HepG2 (cell line): ENCODE measurements around the gene LRP1B.

Experiments used
- CEBPB ChIP-seq: IDR thresholded peaks from 2 replicates; pipeline ENCODE4 v1.6.1; 2011; ENCODE audit warnings: low read depth, low read length, improper control_type of control experiment, borderline replicate concordance
- CTCF ChIP-seq: sonication (generic); formaldehyde crosslinking; IDR thresholded peaks from 2 replicates; pipeline ENCODE4 v1.5.0; 2020; ENCODE audit warnings: mild to moderate bottlenecking, missing genetic modification reagents, moderate library complexity
- EED ChIP-seq: sonication (generic); formaldehyde crosslinking; IDR thresholded peaks from 2 replicates; pipeline ENCODE4 v1.5.0; 2020; ENCODE audit warnings: mild to moderate bottlenecking, missing genetic modification reagents
- MBNL3 ChIP-seq: fragments of 250-450 bp; sonication (Bioruptor Pico); conservative IDR thresholded peaks from 2 replicates; pipeline ENCODE4 v1.8.0; 2022; ENCODE audit warnings: mild to moderate bottlenecking, inconsistent platforms
- NFYB ChIP-seq: sonication (generic); formaldehyde crosslinking; IDR thresholded peaks from 2 replicates; pipeline ENCODE4 v1.4.0; 2020; ENCODE audit warnings: missing genetic modification reagents
- ZFP62 ChIP-seq: sonication (generic); formaldehyde crosslinking; IDR thresholded peaks from 2 replicates; pipeline ENCODE4 v1.4.0; 2020; ENCODE audit warnings: missing genetic modification reagents
- ZNF335 ChIP-seq: sonication (generic); formaldehyde crosslinking; IDR thresholded peaks from 2 replicates; pipeline ENCODE4 v1.4.0; 2020; ENCODE audit warnings: missing genetic modification reagents

GRCh38 chr2:141967503-141967902 lies 163.3 kb downstream of the LRP1B start:
- no peak for TF ChIP-seq EED
- TF ChIP-seq MBNL3: no peak
- no peak for TF ChIP-seq NFYB
- TF ChIP-seq ZNF335 (CRISPR knock-in tag): no peak
- no peak for TF ChIP-seq CEBPB
- no peak for TF ChIP-seq CTCF (CRISPR knock-in tag)
- no peak for TF ChIP-seq ZFP62 (CRISPR knock-in tag)
